Measurements from ENCODE around the gene PRPF8. TPM values are rescaled to one million over a fixed set of nuclear protein-coding genes. Genes with fewer than 3 reads are reported as not detected.

Gene PRPF8
- total and polyA plus RNA-seq, 2 donors (not counting 1 experiment from before 2014, with no cell fraction given) = 177 to 423 TPM

DNA sequence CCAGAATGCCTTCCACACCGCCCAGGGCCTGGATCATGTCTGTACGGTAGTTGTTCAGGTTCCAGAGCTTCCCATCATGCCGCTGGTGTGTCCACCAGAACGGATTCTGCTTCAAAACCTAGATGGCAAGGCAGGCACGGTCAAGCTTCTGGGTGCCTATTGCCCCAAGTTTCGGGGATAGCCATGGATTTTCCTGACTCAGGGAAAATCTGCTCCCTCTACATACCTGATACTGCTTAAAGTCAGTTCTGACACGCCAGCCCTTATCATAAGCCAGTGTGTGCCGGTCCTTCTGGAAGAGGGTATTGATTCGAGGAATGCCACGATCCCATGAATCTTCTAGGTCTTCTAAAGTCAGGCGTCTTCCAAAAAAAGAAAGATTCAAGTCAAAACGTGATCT is 23.6 kb downstream of the PRPF8 start:
- POLR2A ChIA-PET = no interaction called here
- no peak overlapping the region for H3K27ac Mint-ChIP-seq
- H3K4me3 ChIP-seq (ENCODE audit: control extremely low read depth in 1 of 5, extremely low read depth in 1 of 5, insufficient read depth in 1 of 5, low read depth in 2 of 5, low read length in 4 of 5) = no peak overlapping the region
- no peaks in the 10 kb centered on the region for H3K9me3 Mint-ChIP-seq (ENCODE audit: insufficient read depth)
- intact Hi-C loops (cut with micrococcal nuclease) = no loop called here
- no peaks in the 10 kb centered on the region for H3K27me3 ChIP-seq (replicated peaks in 1 of 4; ENCODE audit: control extremely low read depth in 1 of 4, control insufficient read depth in 3 of 4, insufficient read depth in 4 of 4, low read length in 3 of 4)
- no peak overlapping the region for H3K27ac ChIP-seq (ENCODE audit: low read length in 2 of 2)
- H3K4me3 Mint-ChIP-seq = no peak overlapping the region
- H3K27me3 Mint-ChIP-seq = no peaks in the 10 kb centered on the region
- H3K4me2 ChIP-seq (replicated peaks; ENCODE audit: low read depth, low read length, poor library complexity, severe bottlenecking) = no peak overlapping the region
- no peak overlapping the region for H3K9ac ChIP-seq (ENCODE audit: low read length)
- CTCF ChIA-PET = interaction anchor here (1.3 to 1.9 kb wide), 2 partner anchors 8 to 12 kb away, joined by 7 to 8 read pairs; partner anchors contain the start of gene RILP
- no peak for TF ChIP-seq EZH2 (IDR thresholded peaks at IDR 0.05; ENCODE audit: borderline replicate concordance, insufficient read depth, low read depth, low read length, poor library complexity, severe bottlenecking)
- TF ChIP-seq, protein P1, sequence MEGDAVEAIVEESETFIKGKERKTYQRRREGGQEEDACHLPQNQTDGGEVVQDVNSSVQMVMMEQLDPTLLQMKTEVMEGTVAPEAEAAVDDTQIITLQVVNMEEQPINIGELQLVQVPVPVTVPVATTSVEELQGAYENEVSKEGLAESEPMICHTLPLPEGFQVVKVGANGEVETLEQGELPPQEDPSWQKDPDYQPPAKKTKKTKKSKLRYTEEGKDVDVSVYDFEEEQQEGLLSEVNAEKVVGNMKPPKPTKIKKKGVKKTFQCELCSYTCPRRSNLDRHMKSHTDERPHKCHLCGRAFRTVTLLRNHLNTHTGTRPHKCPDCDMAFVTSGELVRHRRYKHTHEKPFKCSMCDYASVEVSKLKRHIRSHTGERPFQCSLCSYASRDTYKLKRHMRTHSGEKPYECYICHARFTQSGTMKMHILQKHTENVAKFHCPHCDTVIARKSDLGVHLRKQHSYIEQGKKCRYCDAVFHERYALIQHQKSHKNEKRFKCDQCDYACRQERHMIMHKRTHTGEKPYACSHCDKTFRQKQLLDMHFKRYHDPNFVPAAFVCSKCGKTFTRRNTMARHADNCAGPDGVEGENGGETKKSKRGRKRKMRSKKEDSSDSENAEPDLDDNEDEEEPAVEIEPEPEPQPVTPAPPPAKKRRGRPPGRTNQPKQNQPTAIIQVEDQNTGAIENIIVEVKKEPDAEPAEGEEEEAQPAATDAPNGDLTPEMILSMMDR (IDR thresholded peaks at IDR 0.05) = no peak
- H3K9me3 ChIP-seq (ENCODE audit: control extremely low read depth in 1 of 3, control insufficient read depth in 2 of 3, insufficient read depth in 1 of 3, low read length in 2 of 3) = no peaks in the 10 kb centered on the region
- H2AFZ ChIP-seq (ENCODE audit: insufficient read depth, low read depth, low read length, poor library complexity, severe bottlenecking) = no peak overlapping the region
- ATAC-seq (ENCODE audit: low read depth) (no peak), DNase-seq (no peak)
- H3K4me1 ChIP-seq (ENCODE audit: control insufficient read depth in 2 of 2, insufficient read depth in 2 of 2, low read length in 2 of 2) = no peaks in the 10 kb centered on the region
- H3K4me1 Mint-ChIP-seq = no peaks in the 10 kb centered on the region
- H3K36me3 ChIP-seq (replicated peaks in 1 of 2; ENCODE audit: control extremely low read depth in 1 of 2, control insufficient read depth in 1 of 2, extremely low read depth in 1 of 2, insufficient read depth in 2 of 2, low read length in 1 of 2) = peaks cover 26 to 81% of the 10 kb centered on the region in 2 experiments
- H4K20me1 ChIP-seq (ENCODE audit: control insufficient read depth, insufficient read depth, low read length, poor library complexity, severe bottlenecking) = peaks cover 62% of the 10 kb centered on the region
- over 99% methylated on average over 12 of the region's 12 CpGs for WGBS (ENCODE audit: insufficient coverage)
- H3K79me2 ChIP-seq (ENCODE audit: control insufficient read depth, insufficient read depth, low read length) = peaks cover 37% of the 10 kb centered on the region

DNA sequence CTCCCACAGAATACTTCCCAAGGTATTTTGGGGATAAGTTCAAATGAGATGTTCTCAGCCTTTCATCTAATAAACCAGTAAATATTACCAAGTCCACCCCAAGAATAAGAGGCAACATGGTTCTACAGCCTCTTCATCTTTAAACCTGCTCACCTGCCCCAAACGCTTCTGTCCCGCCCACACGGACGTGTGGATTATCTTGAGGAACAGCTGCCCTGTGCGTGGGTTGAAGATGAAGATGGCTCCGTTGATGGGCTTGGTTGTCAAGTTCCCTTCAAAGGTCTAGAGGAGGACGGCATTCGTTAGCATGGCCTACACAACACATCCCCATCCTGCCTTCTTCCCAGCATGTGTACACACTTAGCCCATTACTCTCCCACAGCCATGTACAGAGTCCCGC is 26.6 kb downstream of the PRPF8 start:
- Mint-ChIP-seq H3K4me3 (no peak overlapping the region), H3K27me3 (no peaks in the 10 kb centered on the region), H3K4me1 (no peaks in the 10 kb centered on the region), H3K9me3 (ENCODE audit: insufficient read depth) (no peaks in the 10 kb centered on the region), H3K27ac (no peak overlapping the region)
- H2AFZ ChIP-seq (ENCODE audit: insufficient read depth, low read depth, low read length, poor library complexity, severe bottlenecking) = no peak overlapping the region
- ChIA-PET CTCF (interaction anchor here (0.8 to 1.7 kb wide), 3 partner anchors 10 to 125 kb away, joined by 3 to 6 read pairs (median 3); no protein-coding TSS in a partner anchor), POLR2A (interaction anchor here (0.6 kb wide), 1 partner anchor 378 kb away, joined by 8 read pairs; no protein-coding TSS in a partner anchor)
- DNase-seq = no peak
- H3K79me2 ChIP-seq (ENCODE audit: control insufficient read depth, insufficient read depth, low read length) = peaks cover 29% of the 10 kb centered on the region
- no peak overlapping the region for H3K9ac ChIP-seq (ENCODE audit: low read length)
- intact Hi-C loops (cut with micrococcal nuclease) = no loop called here
- no peaks in the 10 kb centered on the region for H3K27me3 ChIP-seq (replicated peaks in 1 of 4; ENCODE audit: control extremely low read depth in 1 of 4, control insufficient read depth in 3 of 4, insufficient read depth in 4 of 4, low read length in 3 of 4)
- H4K20me1 ChIP-seq (ENCODE audit: control insufficient read depth, insufficient read depth, low read length, poor library complexity, severe bottlenecking) = peaks cover 59% of the 10 kb centered on the region
- H3K36me3 ChIP-seq (replicated peaks in 1 of 2; ENCODE audit: control extremely low read depth in 1 of 2, control insufficient read depth in 1 of 2, extremely low read depth in 1 of 2, insufficient read depth in 2 of 2, low read length in 1 of 2) = peaks cover 25 to 90% of the 10 kb centered on the region in 2 experiments
- H3K27ac ChIP-seq (ENCODE audit: low read length in 2 of 2) = no peak overlapping the region
- no peak for ATAC-seq (ENCODE audit: low read depth)
- H3K4me3 ChIP-seq (ENCODE audit: control extremely low read depth in 1 of 5, extremely low read depth in 1 of 5, insufficient read depth in 1 of 5, low read depth in 2 of 5, low read length in 4 of 5) = no peak overlapping the region
- no peaks in the 10 kb centered on the region for H3K9me3 ChIP-seq (ENCODE audit: control extremely low read depth in 1 of 3, control insufficient read depth in 2 of 3, insufficient read depth in 1 of 3, low read length in 2 of 3)
- WGBS (ENCODE audit: insufficient coverage) = 93% methylated on average over 8 of the region's 9 CpGs
- H3K4me2 ChIP-seq (replicated peaks; ENCODE audit: low read depth, low read length, poor library complexity, severe bottlenecking) = no peak overlapping the region
- no peaks in the 10 kb centered on the region for H3K4me1 ChIP-seq (ENCODE audit: control insufficient read depth in 2 of 2, insufficient read depth in 2 of 2, low read length in 2 of 2)
- no peak for TF ChIP-seq EZH2 (IDR thresholded peaks at IDR 0.05; ENCODE audit: borderline replicate concordance, insufficient read depth, low read depth, low read length, poor library complexity, severe bottlenecking)
- TF ChIP-seq, protein P1 (IDR thresholded peaks at IDR 0.05) = no peak

Measured in B cell (primary cell).